Heart left ventricle (tissue), 16 donors: ENCODE data around the gene FAM89B. TPM values are rescaled to one million over a fixed set of nuclear protein-coding genes. Genes with fewer than 3 reads are reported as not detected.

ENCODE experiments used
- ATAC-seq, 4 donors: fragments of 200-7000 bp; cut with Tn5 transposase; one replicate each; pipeline ENCODE4 v1.9.1; 2020 to 2022; ENCODE audit warnings: moderate library complexity in 4 of 4, mild to moderate bottlenecking in 3 of 4, moderate number of reproducible peaks in 1 of 4
- DNase-seq, 5 donors: peaks; one replicate each; pipeline ENCODE4 v3.0.0-alpha.2; 2020
- H3K27ac ChIP-seq, 12 donors: fragments of 200-600 bp; sonication (generic) in 4 of 12; one replicate each; pipeline versions ENCODE4 v1.5.0 to v1.8.0; 2016 to 2022; ENCODE audit warnings: mild to moderate bottlenecking in 2 of 12
- H3K27me3 ChIP-seq, 9 donors: fragments of 200-600 bp; sonication (generic) in 2 of 9; one replicate each; pipeline versions ENCODE4 v1.5.1 to v1.8.0; 2016 to 2022; ENCODE audit warnings: mild to moderate bottlenecking in 3 of 9
- H3K36me3 ChIP-seq, 9 donors: fragments of 200-600 bp; sonication (generic) in 2 of 9; one replicate each; pipeline versions ENCODE4 v1.5.0 to v1.8.0; 2018 to 2022; ENCODE audit warnings: mild to moderate bottlenecking in 2 of 9
- H3K4me1 ChIP-seq, 12 donors: fragments of 200-600 bp; sonication (generic) in 4 of 12; one replicate each; pipeline versions ENCODE4 v1.5.0 to v1.8.0; 2016 to 2022; ENCODE audit warnings: mild to moderate bottlenecking in 3 of 12
- H3K4me3 ChIP-seq, 12 donors: fragments of 200-600 bp; sonication (generic) in 4 of 12; one replicate each; pipeline versions ENCODE4 v1.5.0 to v1.8.0; 2017 to 2022; ENCODE audit warnings: mild to moderate bottlenecking in 9 of 12, moderate library complexity in 4 of 12
- H3K9me3 ChIP-seq, 12 donors: fragments of 200-600 bp; sonication (generic) in 4 of 12; one replicate each; pipeline versions ENCODE4 v1.5.0 to v1.8.0; 2016 to 2022; ENCODE audit warnings: mild to moderate bottlenecking in 1 of 12
- POLR2A ChIP-seq, 2 donors: fragments of 450-650 bp; IDR thresholded peaks; one replicate each; pipeline ENCODE4 v1.6.1; 2017; ENCODE audit warnings: antibody characterized with exemption in 2 of 2, mild to moderate bottlenecking in 2 of 2, moderate library complexity in 2 of 2
- WGBS, 4 donors: extraction: QIAGEN DNeasy Blood & Tissue Kit in 2 of 4; methylation state at CpG; one replicate each; pipeline versions ENCODE4 v1.1.5 to v1.1.7; 2013 to 2018; 5-methylcytosine and 5-hydroxymethylcytosine counted together
- intact Hi-C, 10 donors: fragments of 100-400 bp; cut with DNase I; formaldehyde crosslinking; loops; one replicate each; pipeline versions ENCODE4 v1.11.1 to v1.14.2; 2022
- polyA plus RNA-seq, 2 donors: library from polyadenylated mRNA; stranded (reverse); fragments of 200-250 nt; gene quantifications; one replicate each; pipeline ENCODE4 v1.2.3, GENCODE V29; 2013
- total RNA-seq, 9 donors: library from RNA; depleted of rRNA in 2 of 9; stranded (reverse); fragments of >200 nt in 2 of 9; fragmentation: NEBNext Ultra II Directional in 3 of 9; extraction: Animal tissue kit (Norgen Biotek cat#: 25700) in 3 of 9; gene quantifications; one replicate each; pipeline versions ENCODE4 v1.1.0 to v1.2.4, GENCODE V29; 2016 to 2023
- donor health status: ischemic (EF 13 %, LVEDD 7.1; RV severe dilation, severe dysfunction).
- donor health status: healthy with polysubstance abuse.
- donor health status: DM: no; HTN: yes; CAD: no.
- donor health status: DM: no; HTN: no; CAD: no.
- donor health status: ischemic (EF 25% LVEDD 6.9; RV normal size, moderate dysfunction).
- donor health status: ischemic (EF 25% LVEDD 5.7; RV mildly dilated, moderate dysfunction).
- donor health status: healthy.
- donor health status: DM: yes; HTN: yes; CAD: no.
- donor health status: ischemic (EF 35%, LVEDD 5.7; RV mildly dilated, moderate dysfunction).
- donor health status: nonischemic (EF 11% LVEDD 7.7; RV severe dilation, severe dysfunction).
- donor health status: DM: yes; HTN: yes; CAD: no.
- donor health status: PGD.
- donor health status: ischemic (EF 29% LVEDD 5.4; RV normal size, mild dysfunction).
- donor health status: nonischemic (EF 23%, LVEDD 6.1; RV moderate dilation, normal function).

Gene FAM89B
- total and polyA plus RNA-seq, 11 donors: 25.8 to 87.9 (median 44.2) TPM

GRCh38 chr11:65623177-65623576 is 50.8 kb downstream of the FAM89B start:
- ATAC-seq (no peak), DNase-seq (no peak)
- 89 to 93% (median 91%) methylated on average over 11 to 14 of the region's 14 CpGs for WGBS, 4 donors
- Histone ChIP-seq H3K4me3 (no peak overlapping the region), H3K9me3 (no peaks in the 10 kb centered on the region), H3K27me3 (no peaks in the 10 kb centered on the region), H3K36me3 (peaks cover 2 to 100% (median 94%) of the 10 kb centered on the region in 9 donors), H3K27ac (no peak overlapping the region), H3K4me1 (peaks cover 0 to 9% (median 6%) of the 10 kb centered on the region in 12 donors)
- intact Hi-C loops: loop anchor here in 4 of 10 donors (10.0 kb wide), 2 partner anchors 82 to 192 kb away; no protein-coding TSS in a partner anchor
- no peak for TF ChIP-seq POLR2A (IDR thresholded peaks at IDR 0.05)

Other genes starting within 250 kb of the FAM89B start
- gene DPF2, start 238.7 kb upstream of the FAM89B start, total RNA-seq: 10 to 100 TPM; 41.0 to 55.4 (median 46.2) TPM
- 10 to 100 TPM; 22.9 to 35.1 TPM for gene DPF2, start 238.7 kb upstream of the FAM89B start, polyA plus RNA-seq
- gene TIGD3, start 217.8 kb upstream of the FAM89B start, total RNA-seq: under 1 TPM in 7 of 9 donors, not detected in 2; 0.19 to 0.91 (median 0.47) TPM
- under 1 TPM; 0.29 to 0.42 TPM for gene TIGD3, start 217.8 kb upstream of the FAM89B start, polyA plus RNA-seq
- 10 to 100 TPM in 1 of 9 donors, 1 to 10 TPM in 8; 3.8 to 11.6 (median 6.6) TPM for gene SLC25A45, start 189.9 kb upstream of the FAM89B start, total RNA-seq
- gene SLC25A45, start 189.9 kb upstream of the FAM89B start, polyA plus RNA-seq: 1 to 10 TPM; 3.8 to 6.6 TPM
- gene FRMD8, start 185.9 kb upstream of the FAM89B start, total RNA-seq: 10 to 100 TPM in 7 of 9 donors, 1 to 10 TPM in 2; 6.1 to 24.1 (median 11.3) TPM
- 10 to 100 TPM in 1 of 2 donors, 1 to 10 TPM in 1; 8.0 to 16.3 TPM for gene FRMD8, start 185.9 kb upstream of the FAM89B start, polyA plus RNA-seq
- gene NEAT1, start 149.7 kb upstream of the FAM89B start, total RNA-seq: 100 to 1,000 TPM in 7 of 9 donors, 10 to 100 TPM in 2; 17.0 to 760 (median 507) TPM
- 100 to 1,000 TPM; 104 to 532 TPM for gene NEAT1, start 149.7 kb upstream of the FAM89B start, polyA plus RNA-seq
- gene MALAT1, start 73.5 kb upstream of the FAM89B start, total RNA-seq: 1,000 to 10,000 TPM; 1,047 to 9,662 (median 6,606) TPM
- gene MALAT1, start 73.5 kb upstream of the FAM89B start, polyA plus RNA-seq: 1,000 to 10,000 TPM; 1,168 to 4,497 TPM
- gene SCYL1, start 47.5 kb upstream of the FAM89B start, total RNA-seq: 100 to 1,000 TPM in 1 of 9 donors, 10 to 100 TPM in 8; 51.6 to 135 (median 62.2) TPM
- 10 to 100 TPM; 86.6 to 90.2 TPM for gene SCYL1, start 47.5 kb upstream of the FAM89B start, polyA plus RNA-seq
- gene LTBP3, start 14.2 kb upstream of the FAM89B start, total RNA-seq: 100 to 1,000 TPM in 1 of 9 donors, 10 to 100 TPM in 8; 51.4 to 125 (median 88.9) TPM
- 10 to 100 TPM; 26.3 to 36.3 TPM for gene LTBP3, start 14.2 kb upstream of the FAM89B start, polyA plus RNA-seq
- 10 to 100 TPM; 23.2 to 63.6 (median 33.9) TPM for gene ZNRD2, start 2.1 kb upstream of the FAM89B start, total RNA-seq
- gene ZNRD2, start 2.1 kb upstream of the FAM89B start, polyA plus RNA-seq: 100 to 1,000 TPM in 1 of 2 donors, 10 to 100 TPM in 1; 49.7 to 101 TPM
- gene EHBP1L1, start 3.5 kb downstream of the FAM89B start, total RNA-seq: 100 to 1,000 TPM in 3 of 9 donors, 10 to 100 TPM in 6; 37.4 to 144 (median 80.9) TPM
- gene EHBP1L1, start 3.5 kb downstream of the FAM89B start, polyA plus RNA-seq: 10 to 100 TPM; 52.3 to 71.4 TPM
- gene KCNK7, start 23.3 kb downstream of the FAM89B start, total RNA-seq: under 1 TPM in 7 of 9 donors, not detected in 2; 0.18 to 0.75 (median 0.41) TPM
- 1 to 10 TPM in 1 of 2 donors, under 1 TPM in 1; 0.42 to 1.6 TPM for gene KCNK7, start 23.3 kb downstream of the FAM89B start, polyA plus RNA-seq
- gene MAP3K11, start 41.7 kb downstream of the FAM89B start, total RNA-seq: 10 to 100 TPM; 26.2 to 68.6 (median 31.4) TPM
- 10 to 100 TPM; 29.4 to 39.3 TPM for gene MAP3K11, start 41.7 kb downstream of the FAM89B start, polyA plus RNA-seq
- 10 to 100 TPM in 8 of 9 donors, 1 to 10 TPM in 1; 9.5 to 23.4 (median 15.4) TPM for gene PCNX3, start 43.2 kb downstream of the FAM89B start, total RNA-seq
- gene PCNX3, start 43.2 kb downstream of the FAM89B start, polyA plus RNA-seq: 10 to 100 TPM in 1 of 2 donors, 1 to 10 TPM in 1; 7.1 to 14.0 TPM
- 10 to 100 TPM; 17.0 to 63.3 (median 21.6) TPM for gene SIPA1, start 65.6 kb downstream of the FAM89B start, total RNA-seq
- gene SIPA1, start 65.6 kb downstream of the FAM89B start, polyA plus RNA-seq: 10 to 100 TPM; 26.5 to 35.5 TPM
- gene RELA, start 90.4 kb downstream of the FAM89B start, total RNA-seq: 10 to 100 TPM; 31.2 to 86.4 (median 42.3) TPM
- gene RELA, start 90.4 kb downstream of the FAM89B start, polyA plus RNA-seq: 10 to 100 TPM; 22.2 to 49.5 TPM
- gene KAT5, start 139.7 kb downstream of the FAM89B start, total RNA-seq: 10 to 100 TPM; 36.4 to 52.5 (median 40.1) TPM
- 10 to 100 TPM; 39.4 to 62.5 TPM for gene KAT5, start 139.7 kb downstream of the FAM89B start, polyA plus RNA-seq
- gene RNASEH2C, start 148.3 kb downstream of the FAM89B start, total RNA-seq: 100 to 1,000 TPM in 2 of 9 donors, 10 to 100 TPM in 7; 31.7 to 131 (median 44.6) TPM
- 100 to 1,000 TPM in 1 of 2 donors, 10 to 100 TPM in 1; 90.5 to 120 TPM for gene RNASEH2C, start 148.3 kb downstream of the FAM89B start, polyA plus RNA-seq
- gene AP5B1, start 208.4 kb downstream of the FAM89B start, total RNA-seq: 10 to 100 TPM in 2 of 9 donors, 1 to 10 TPM in 7; 5.4 to 17.7 (median 8.7) TPM
- 1 to 10 TPM; 4.4 to 9.5 TPM for gene AP5B1, start 208.4 kb downstream of the FAM89B start, polyA plus RNA-seq
- gene OVOL1, start 214.5 kb downstream of the FAM89B start, total RNA-seq: not detected
- not detected for gene OVOL1, start 214.5 kb downstream of the FAM89B start, polyA plus RNA-seq